Globus pallidus (tissue), 1 donor: ENCODE data around the gene DTX1.

ENCODE experiments used
- DNase-seq: peaks from one replicate; pipeline ENCODE4 v3.0.0-alpha.2; 2015; ENCODE audit warnings: low spot score

The DTX1 gene

DNA sequence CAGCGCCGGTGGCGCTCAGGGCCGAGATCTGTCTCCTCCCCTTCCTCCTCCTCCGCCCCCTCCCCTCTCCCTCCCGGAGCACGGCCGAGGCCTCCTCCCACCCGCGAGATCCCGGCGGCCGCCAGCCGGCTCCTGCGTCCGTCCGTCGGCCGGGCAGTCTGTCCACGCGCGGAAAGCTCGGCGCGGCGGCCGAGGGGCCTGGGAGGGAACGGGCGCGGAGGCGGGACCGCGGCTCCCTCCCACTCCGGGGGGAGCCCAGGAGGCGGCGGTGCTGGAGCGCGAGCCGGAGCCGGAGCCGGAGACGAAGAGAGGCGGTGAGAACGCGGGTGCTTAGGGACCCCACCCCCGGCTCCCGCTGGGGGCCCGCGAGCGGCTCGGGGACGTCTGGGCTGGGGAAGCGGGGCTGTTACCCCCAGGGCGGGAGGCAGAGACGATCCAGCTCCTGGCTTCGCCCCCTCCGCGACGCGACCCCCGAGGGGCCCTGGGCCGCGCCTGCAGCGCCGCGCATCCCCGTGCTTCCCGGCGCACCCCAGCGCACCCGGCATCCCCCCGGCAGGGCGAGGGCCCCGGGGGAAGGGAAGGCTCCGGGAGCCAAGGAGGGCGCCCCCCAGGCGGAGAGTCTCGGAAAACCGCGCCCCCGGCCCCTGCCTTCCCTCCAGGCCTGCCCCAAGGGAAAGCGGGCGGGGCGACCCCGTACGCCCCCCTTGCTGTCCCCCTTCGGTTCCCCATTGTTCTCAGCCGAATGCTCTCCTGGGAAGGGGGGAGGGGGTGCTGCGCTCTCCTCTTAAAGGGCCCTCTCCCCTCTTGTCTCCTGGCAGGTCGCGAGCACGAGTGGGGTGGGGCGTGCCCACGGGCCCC lies at the start of gene DTX1:
DTX1 (plus strand) TSS at position 100 of the 858 bp plus-strand sequence. CDS start 1,463 bp downstream, outside the sequence.
- DNase-seq = no peak

DNA sequence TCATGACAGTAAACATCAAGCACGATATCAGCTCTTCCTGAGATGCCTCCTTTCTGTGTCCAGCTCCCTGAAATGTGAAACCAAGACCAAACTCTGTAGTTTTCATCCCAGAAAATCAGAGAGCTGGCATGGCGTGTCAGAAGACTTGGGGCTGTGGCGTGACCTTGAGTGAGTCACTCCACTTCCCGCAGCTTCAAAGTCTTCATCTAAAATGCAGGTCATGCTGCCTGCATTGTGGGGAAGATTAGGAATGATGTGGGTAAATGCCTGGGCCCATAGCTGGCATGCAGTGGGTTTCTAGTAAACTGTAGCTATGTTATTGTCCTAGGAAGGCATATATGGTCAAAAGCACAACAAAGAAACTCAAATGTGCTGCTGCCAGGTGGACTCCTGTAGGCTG lies 49.4 kb upstream of the DTX1 start:
- DNase-seq = no peak

DNA sequence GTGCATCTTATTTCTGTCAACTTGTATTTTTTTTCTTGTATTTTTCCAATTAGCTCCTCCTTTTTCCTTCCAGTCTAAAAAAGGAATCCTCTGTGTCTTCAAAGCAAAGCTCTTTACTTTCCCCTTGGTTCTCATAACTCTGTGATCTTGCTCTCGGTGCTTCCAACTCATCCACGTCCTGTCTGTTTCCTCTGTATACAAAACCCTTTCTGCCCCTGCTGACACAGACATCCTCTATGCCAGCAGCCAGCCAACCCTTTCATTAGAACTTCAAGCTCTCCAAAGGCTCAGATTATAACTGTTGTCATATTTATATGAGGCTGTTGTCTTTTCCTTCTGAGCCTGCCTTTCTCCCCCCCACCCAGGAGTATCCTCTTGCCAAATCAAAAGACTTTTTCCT lies 45.8 kb upstream of the DTX1 start:
- DNase-seq = no peak

DNA sequence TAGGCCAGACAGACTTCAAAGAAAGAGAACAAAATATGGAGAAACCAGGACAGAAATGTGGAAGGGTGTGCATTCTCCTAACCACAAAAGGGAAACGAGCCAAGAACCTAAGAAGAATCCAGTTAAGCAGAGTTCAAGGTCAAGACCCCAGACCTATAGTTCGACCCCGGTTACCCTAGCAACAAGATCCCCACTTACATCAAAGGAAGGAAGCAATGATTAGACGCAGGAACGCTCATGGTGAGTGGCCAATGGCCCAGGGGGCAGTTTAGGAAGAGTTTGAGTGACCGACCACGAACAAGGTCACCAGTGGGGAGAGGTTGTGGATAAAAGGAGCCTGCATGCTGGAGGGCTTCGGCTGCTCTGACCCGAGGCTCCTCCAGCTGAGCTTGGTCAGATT lies 42.0 kb upstream of the DTX1 start:
- DNase-seq = no peak

DNA sequence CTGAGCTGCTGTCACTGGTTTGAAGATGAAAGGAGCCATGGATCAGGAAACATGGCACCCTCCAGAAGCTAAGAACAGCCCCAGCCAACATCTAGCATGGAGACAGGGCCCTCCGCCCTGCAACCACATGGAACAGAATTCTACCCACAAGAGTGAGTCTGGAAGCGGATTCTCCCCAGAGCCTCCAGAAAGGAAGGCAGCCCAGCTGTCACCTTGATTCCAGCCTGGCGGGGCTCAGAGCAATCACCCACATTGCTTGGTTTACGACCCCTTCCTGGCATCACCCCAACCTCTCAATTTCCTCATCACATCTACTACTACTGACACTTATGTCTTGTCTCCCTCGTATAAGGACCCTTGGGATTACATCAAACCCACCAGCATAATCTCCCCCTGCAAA lies 39.7 kb upstream of the DTX1 start:
- no peak for DNase-seq

DNA sequence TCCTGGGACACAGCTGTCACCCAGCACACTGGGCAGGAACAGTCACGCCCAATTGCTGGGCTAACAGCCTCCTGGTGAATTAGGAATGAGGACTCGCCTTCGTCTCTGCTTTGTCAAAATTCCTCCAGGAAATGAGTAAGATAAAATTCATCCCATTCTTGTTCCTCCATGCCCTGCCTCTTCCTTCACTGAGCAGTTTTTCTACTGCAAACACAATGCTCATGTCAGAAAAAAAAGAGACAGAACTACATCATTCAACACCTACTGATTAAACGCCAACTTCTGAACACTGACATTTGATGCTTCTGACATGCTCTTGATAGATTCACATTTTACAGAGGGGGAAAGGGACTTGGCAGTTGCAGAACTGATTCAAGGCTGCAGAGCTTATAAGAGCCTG lies 37.5 kb upstream of the DTX1 start:
- no peak for DNase-seq

DNA sequence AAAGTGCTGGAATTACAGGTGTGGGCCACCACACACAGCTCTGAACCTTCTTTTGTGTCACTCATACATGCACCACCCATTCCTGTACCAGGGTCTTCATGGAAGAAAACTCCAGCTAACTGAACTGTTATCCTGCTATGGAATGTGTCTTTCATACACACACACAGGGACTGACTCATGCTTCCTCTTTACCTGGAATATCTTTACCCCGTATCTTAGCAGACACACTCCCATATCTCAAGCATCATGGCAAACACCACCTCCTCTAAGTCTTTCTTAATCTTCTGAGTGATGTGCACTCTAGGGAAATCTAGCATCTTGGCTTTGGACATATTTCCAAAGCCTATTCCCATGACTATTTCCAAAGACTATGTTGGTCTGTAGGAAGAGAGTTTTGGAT lies 35.0 kb upstream of the DTX1 start:
- no peak for DNase-seq

DNA sequence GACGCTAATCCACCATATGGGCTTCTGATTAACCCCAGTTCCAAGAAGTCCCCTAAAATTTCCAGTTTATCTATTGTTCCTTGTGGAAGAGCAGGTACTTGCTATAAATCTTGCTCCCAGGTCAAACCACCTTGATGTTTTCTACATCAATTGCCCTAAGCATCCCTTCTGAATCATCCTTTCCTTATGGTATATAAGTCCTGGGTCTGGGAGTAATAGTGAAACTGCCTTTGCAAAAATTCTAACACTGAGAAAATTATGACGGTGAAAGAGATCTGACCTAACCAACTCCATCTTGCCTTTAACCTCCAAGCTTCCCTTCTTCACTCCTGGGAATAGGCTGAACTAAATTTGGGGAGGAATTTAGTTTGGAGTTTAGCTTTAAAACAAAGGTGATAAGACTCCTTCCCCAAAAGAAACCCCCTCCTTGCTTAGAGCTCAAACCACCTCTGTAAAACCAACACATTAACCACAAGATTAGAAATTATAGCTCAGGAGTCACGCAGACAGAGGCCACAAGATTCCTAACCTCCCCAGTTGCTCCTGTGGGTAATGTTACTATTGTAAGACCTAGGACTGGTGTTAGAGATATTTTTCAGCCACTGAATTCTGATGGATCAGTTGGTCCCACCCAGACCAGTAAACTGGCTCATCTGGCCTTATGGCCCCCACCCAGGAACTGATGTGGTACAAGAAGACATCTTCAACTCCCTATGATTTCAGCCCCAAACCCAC lies 33.8 kb upstream of the DTX1 start:
- no peak for DNase-seq

DNA sequence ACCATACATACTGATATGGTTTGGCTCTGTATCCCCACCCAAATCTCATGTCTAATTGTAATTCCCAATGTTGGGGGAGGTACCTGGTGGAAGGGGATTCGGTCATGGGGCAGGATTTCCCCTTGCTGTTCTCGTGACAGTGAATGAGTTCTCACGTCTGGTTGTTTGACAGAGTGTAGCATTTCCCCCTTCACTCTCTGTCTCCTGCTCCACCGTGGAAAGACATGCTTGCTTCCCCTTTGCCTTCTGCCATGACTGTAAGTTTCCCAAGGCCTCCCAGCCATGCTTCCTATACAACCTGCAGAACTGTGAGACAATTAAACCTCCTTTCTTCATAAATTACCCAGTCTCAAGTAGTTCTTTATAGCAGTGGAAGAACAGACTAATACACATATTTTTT lies 28.8 kb upstream of the DTX1 start:
- DNase-seq = no peak

DNA sequence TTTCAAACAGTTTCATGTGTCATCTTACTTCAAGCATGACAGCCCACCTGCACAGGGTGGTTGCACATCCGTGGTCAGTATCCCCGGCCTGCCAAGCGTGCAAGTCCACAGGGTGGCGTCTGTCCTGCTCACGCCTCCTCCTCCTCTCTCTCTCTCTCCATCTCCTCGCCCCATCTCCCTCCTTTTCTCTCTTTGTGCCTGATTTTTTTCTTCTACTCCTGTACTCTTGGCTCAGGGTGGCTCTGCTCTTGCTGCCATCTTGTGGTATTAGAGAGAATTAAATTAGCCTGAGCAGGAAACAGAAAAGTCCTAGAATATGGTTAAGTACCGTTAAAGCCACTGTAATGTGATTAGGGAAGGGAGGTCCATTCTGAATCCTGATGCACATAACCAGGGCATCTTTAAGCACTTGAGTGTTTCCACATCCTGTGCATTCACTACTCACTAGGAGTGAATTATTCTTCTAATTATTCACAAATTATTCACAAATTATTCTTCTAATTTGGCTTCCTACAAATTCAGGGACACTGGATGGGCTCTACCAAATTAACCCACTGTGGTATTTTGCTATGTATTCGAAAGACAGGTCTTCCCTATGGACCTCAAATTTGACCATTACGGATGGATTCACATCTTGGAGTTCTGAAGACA lies 25.5 kb upstream of the DTX1 start:
- peak; percentile 40 for DNase-seq

DNA sequence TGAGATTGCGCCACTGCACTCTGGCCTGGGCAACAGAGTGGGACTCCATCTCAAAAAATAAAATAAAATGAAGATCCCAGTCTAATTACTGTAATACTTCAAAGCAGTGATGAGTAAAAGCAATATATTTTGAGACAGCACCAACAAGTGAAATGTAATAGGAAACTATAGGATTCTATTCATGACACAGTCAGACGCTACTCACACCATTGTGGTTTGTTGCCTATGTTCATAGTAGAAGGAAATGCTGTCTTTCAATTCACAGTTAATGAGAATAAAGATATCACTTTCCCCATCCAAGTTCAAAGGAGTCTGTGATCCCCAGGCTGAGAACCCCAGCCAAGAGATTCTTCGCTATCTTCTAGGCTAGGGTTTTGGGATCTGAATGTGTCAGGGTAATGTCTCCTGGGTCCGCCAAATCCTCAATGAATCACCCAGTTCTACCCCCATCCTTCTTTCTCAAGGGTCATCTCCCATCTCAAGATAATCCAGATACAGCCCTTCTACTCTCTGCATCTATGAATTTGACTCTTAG lies 16.6 kb upstream of the DTX1 start:
- DNase-seq = no peak

DNA sequence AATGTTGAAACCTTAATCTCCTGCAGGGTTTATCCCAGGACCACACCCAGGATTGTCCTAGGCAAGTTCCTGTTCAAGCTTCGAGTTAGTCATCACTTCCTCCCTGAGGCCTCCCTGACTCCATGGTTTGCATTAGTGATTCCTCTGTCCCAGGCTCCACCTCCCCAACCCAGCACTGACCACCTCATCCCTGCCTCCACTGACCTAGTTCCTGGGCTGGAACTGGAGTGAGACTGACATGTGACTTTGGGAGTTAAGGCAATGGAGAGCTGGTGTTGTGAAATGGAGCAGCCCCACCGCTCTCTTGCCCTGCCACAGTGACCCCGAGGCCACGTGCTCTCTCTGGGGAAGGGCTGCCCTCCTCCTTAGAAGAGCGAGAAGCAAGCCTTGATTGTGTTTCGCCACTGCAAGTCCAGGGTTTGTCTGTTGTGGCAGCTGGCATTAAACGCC lies 15.8 kb upstream of the DTX1 start:
- DNase-seq = no peak

DNA sequence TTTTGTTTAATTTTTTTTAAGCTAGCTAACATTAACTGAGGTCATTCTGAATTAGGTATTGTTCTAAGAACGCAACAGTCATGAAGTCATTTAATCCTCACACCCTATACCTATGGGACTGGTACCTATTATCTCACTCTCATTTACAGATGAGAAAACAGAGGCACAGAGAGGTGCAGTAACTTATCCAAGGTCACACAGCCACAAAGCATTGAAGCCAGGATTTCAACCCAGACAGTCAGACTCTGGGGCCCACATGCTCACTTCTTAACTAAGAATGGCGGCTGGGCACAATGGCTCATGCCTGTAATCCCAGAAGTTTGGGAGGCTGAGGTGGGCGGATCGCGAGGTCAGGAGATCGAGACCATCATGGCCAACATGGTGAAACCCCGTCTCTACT lies 15.0 kb upstream of the DTX1 start:
- no peak for DNase-seq

DNA sequence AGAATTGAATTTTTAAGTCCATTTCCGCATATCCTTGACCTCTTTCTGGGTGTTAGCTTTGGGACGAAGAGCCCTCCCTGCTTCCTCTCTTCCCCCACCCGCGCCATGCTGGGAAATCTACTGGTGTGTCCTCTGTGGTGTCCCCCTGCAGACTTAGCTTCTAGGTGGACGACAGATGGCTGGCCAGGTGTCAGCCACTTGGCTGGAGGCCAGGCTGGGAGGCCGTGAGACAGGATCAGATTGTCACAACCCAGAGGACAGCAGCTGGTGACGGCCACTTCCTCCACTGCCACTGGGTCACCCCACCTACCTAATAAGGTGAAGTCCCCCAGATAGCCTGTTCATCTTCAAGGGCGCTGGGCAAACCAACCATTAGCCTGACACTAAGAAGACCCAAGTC lies 13.3 kb upstream of the DTX1 start:
- no peak for DNase-seq

DNA sequence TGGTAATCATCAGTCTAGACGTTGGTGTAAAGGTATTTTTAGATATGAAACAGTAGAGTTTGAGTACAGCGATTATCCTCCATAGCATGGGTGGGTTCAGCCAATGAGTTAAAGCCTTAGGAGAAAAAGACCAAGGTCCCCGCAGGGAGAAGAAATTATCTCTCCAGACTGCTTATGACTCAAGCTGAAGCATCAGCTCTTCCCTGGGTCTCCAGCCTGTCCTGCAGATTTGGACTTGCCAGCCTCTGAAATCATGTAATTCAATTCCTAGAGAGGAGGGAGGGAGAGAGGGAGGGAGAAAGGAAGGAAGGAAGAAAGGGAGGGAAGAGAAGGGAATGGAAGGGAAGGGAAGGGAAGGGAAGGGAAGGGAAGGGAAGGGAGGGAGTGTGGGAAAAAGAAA lies 12.0 kb upstream of the DTX1 start:
- no peak for DNase-seq

DNA sequence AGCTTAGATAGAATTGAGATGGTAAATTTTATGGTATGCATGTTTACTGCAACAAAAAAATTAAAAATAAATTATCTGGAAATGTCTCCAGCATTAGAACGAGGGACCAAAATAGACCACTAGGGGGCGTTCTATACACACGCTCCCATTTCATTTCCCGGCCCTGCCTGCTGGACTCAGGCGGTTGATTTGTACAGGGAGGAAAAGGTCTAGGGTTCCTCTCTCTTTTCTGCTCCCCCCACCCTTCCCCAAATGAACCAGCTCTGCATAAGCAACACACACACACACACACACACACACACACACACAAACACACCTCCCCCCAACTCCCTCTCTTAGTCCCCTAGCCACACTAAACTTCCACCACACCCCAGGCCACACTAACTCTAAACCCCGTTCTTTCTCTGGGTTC lies 7.8 kb upstream of the DTX1 start:
- peak; percentile 67 for DNase-seq

DNA sequence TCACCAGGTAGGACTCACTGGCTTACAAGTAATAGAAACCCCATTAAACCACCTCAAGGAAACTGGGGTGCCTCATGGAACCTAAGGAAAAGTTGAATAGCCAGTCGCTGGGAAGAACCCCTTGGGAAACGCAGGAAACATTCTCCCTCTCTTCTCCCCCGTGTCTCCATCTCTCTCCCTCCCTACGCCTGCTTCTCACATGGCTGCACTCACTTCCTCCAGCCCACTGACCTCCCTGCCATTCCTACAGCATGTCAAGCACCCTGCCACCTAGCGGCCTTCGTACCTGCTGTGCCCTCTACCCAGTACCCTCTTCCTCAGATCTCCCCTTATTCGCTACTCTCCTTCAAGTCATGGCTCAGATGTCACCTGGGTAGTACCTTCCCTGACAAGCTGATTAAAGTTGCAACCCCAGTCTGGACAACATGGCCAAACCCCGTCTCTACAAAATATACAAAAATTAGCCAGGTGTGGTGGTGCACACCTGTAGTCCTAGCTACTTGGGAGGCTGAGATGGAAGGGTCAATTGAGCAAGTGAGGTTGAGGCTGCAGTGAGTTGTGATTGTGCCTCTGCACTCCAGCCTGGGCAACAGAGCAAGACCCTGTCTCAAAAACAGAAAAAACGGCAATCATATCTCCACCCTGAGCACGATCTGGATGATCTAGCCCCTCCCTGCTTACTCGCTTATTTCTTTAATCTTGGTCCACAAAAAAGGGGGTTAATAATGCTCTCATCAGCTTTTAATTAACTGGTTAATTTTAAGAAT lies 6.4 kb upstream of the DTX1 start:
- DNase-seq = no peak

DNA sequence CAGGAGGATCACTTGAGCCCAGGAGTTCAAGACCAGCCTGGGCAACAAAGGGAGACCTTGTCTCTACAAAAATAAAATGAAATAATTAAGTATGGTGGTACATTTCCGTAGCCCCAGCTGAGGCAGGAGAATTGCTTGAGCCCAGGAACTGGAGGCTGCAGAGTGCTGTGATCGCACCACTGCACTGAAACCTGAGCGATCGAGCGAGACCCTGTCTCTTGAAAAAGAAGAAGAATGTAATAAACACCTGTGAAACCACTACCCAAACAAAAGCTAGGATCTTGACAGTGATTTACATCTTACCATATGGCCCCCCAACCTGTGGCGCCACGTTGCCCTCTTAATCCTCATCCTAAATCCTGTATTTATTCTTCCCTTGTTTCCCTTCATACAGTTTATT lies 5.7 kb upstream of the DTX1 start:
- no peak for DNase-seq

DNA sequence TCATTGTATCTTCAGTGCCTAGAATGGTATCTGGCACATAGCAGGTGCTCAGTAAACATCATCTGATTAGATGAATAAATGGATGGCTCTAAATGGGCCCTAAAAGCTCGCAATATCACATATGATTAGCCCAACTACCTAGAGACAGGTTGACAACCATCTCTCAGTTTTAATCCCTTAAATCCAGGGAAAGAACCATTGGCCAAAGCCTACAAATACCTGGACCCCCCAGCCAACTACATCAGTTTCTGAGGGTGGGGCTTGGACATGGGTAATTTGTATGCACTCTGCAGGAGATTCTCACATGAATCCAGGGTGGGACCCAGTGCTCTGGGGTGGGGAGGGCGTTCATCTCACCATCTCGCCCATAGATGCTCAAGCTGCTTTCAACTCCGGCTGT lies 4.8 kb upstream of the DTX1 start:
- no peak for DNase-seq

DNA sequence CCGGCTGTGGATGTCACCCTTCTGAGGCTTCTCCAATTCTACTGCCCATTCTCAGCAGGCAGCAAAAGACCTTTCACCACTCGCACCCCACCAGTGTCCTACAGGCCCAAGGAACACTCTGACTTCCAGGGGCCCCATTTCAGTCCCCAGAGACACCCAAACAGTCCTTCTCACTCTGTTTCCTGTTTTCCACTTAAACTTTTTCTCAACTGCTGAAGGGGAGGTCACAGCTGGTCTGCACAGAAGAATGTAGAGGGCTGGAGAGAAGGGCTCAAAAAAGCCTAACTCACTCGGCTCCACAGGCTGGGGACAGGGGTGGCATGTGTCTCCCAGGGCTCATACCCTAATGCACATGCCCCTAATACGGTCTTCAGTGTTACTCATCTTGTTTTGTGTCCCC lies 4.2 kb upstream of the DTX1 start:
- DNase-seq = no peak

DNA sequence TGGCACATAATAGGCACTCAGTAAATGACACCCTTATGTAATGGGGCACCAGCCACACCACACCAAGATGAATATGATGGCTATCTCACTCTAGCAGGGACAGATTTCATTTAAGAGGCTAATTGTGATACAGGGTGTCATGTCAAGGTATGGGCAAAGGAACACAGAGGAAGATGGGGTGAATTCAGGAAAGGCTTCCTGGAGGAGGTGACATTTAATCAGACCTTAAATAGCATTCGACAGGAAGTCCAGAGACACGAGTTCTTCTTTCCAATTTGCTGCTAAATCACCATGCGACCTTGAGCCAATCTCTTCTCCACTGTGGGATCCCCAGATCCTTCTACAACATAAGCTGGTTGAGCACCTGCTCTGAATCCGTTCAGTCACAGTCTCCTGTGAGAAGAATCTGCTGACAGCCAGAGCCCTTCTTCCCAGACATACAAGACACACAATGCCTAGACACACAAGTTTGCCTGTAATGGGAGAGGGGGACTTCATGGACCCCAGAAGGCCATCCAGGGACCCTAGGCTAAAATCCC lies 1.5 kb upstream of the DTX1 start:
- no peak for DNase-seq
